ENCODE measurements around the gene PARN. TPM values are rescaled to one million over a fixed set of nuclear protein-coding genes. Genes with fewer than 3 reads are reported as not detected.

PARN gene
- total and polyA plus RNA-seq, 2 experiments from 2014 or later: 32.5 to 61.3 TPM

- Histone ChIP-seq H3K4me3 (no peak overlapping the region), H2AFZ (no peak overlapping the region), H3K4me1 (ENCODE audit: insufficient read depth) (peaks cover 8% of the 10 kb centered on the region; the same call in 1 of the 2 replicates), H4K20me1 (replicated peaks; ENCODE audit: insufficient read depth) (no peaks in the 10 kb centered on the region), H3K36me3 (ENCODE audit: insufficient read depth) (no peaks in the 10 kb centered on the region), H3K27ac (ENCODE audit: low read depth) (no peak overlapping the region), H3K27me3 (ENCODE audit: insufficient read depth) (no peaks in the 10 kb centered on the region), H3K4me2 (no peak overlapping the region), H3K79me2 (replicated peaks; ENCODE audit: insufficient read depth) (no peaks in the 10 kb centered on the region), H3F3A (replicated peaks; ENCODE audit: low read depth) (0 out of 2 replicates have a peak, but pooled peaks cover 6% of the 10 kb centered on the region), H3K9me2 (ENCODE audit: insufficient read depth) (no peaks in the 10 kb centered on the region)
- Mint-ChIP-seq H3K27me3 (ENCODE audit: insufficient read depth, low read depth, poor library complexity) (peaks cover 4% of the 10 kb centered on the region), H3K27ac (no peak overlapping the region), H3K4me3 (no peak overlapping the region), H3K4me1 (peaks cover 18% of the 10 kb centered on the region), H3K36me3 (ENCODE audit: low read depth) (peaks cover 17% of the 10 kb centered on the region; the same call in 2 of the 3 replicates), H3K9me3 (0 out of 3 replicates have a peak, but pooled peaks cover under 1% of the 10 kb centered on the region)
- DNase-seq (ENCODE audit: low spot score): no peak
- TF ChIP-seq ZNF462 (CRISPR knock-in tag; IDR thresholded peaks at IDR 0.05) (no peak), EZH2 (IDR thresholded peaks at IDR 0.05; ENCODE audit: low read depth, unreplicated experiment) (no peak), STAT1 (IDR thresholded peaks at IDR 0.05; ENCODE audit: unreplicated experiment) (no peak), EZH2phosphoT487 (IDR thresholded peaks at IDR 0.05; ENCODE audit: unreplicated experiment) (no peak)
- no peak for ATAC-seq
Measured at GRCh38 chr16:14437426-14437825, 192.6 kb downstream of the PARN start.

GRCh38 chr16:14436401-14436955 is 193.6 kb downstream of the PARN start:
- peaks cover 4% of the 10 kb centered on the region for H3K27me3 Mint-ChIP-seq (ENCODE audit: insufficient read depth, low read depth, poor library complexity)
- H3K27ac Mint-ChIP-seq: no peak overlapping the region
- Histone ChIP-seq H3K36me3 (ENCODE audit: insufficient read depth) (no peaks in the 10 kb centered on the region), H3K27me3 (ENCODE audit: insufficient read depth) (no peaks in the 10 kb centered on the region), H3F3A (replicated peaks; ENCODE audit: low read depth) (0 out of 2 replicates have a peak, but pooled peaks cover 6% of the 10 kb centered on the region), H2AFZ (no peak overlapping the region), H3K4me2 (no peak overlapping the region), H3K4me3 (no peak overlapping the region), H3K79me2 (replicated peaks; ENCODE audit: insufficient read depth) (no peaks in the 10 kb centered on the region), H3K4me1 (ENCODE audit: insufficient read depth) (0 out of 2 replicates have a peak, but pooled peaks cover under 1% of the 10 kb centered on the region), H3K9me2 (ENCODE audit: insufficient read depth) (no peaks in the 10 kb centered on the region), H3K27ac (ENCODE audit: low read depth) (no peak overlapping the region), H4K20me1 (replicated peaks; ENCODE audit: insufficient read depth) (no peaks in the 10 kb centered on the region)
- no peak overlapping the region for H3K4me3 Mint-ChIP-seq
- peaks cover 15% of the 10 kb centered on the region for H3K4me1 Mint-ChIP-seq
- DNase-seq (ENCODE audit: low spot score) (no peak), ATAC-seq (no peak)
- 0 out of 3 replicates have a peak, but pooled peaks cover 5% of the 10 kb centered on the region for H3K9me3 Mint-ChIP-seq
- peaks cover 23% of the 10 kb centered on the region; the same call in 2 of the 3 replicates for H3K36me3 Mint-ChIP-seq (ENCODE audit: low read depth)
- no peak for TF ChIP-seq STAT1 (IDR thresholded peaks at IDR 0.05; ENCODE audit: unreplicated experiment)
- no peak for TF ChIP-seq NANOG (IDR thresholded peaks at IDR 0.05; ENCODE audit: borderline replicate concordance)
- TF ChIP-seq ZNF462 (CRISPR knock-in tag; IDR thresholded peaks at IDR 0.05): no peak

Measured in GM23338 (cell line).